Activated T-helper 1 cell treated with anti-CD3 and anti-CD28 coated beads, Interleukin-2, amount 50 U/mL, for 16 hours (primary cell): ENCODE data around the gene FUT3.
"Not testable (repeated sequence)": the region's sequence is repeated elsewhere in the genome, so short reads cannot be mapped to it uniquely, and the experiment has no call there.

ENCODE experiments used
- DNase-seq, 2 donors: peaks; one replicate each; pipeline ENCODE4 v3.0.0-alpha.2; 2020; ENCODE audit warnings: low read depth in 1 of 2, low spot score in 1 of 2

The FUT3 gene

GRCh38 chr19:5882421-5882968, 31.2 kb upstream of the FUT3 start:
- no peak for DNase-seq

- DNase-seq: no peak
These were observed 30.5 kb upstream of the FUT3 start for GRCh38 chr19:5881543-5882299.

- DNase-seq: no peak
These were observed 29.4 kb upstream of the FUT3 start for GRCh38 chr19:5880604-5881078.

GRCh38 chr19:5880196-5880595, 28.9 kb upstream of the FUT3 start:
- DNase-seq: no peak

GRCh38 chr19:5877882-5878281, 26.6 kb upstream of the FUT3 start:
- DNase-seq: no peak

GRCh38 chr19:5877427-5877826, 26.2 kb upstream of the FUT3 start:
- DNase-seq: no peak

- not testable (repeated sequence) for DNase-seq
These were observed 23.2 kb upstream of the FUT3 start for GRCh38 chr19:5874496-5874895.

- DNase-seq: no peak
These were observed 22.5 kb upstream of the FUT3 start for GRCh38 chr19:5873617-5874199.

GRCh38 chr19:5870986-5871394, 19.7 kb upstream of the FUT3 start:
- no peak for DNase-seq

GRCh38 chr19:5867201-5868136, 16.2 kb upstream of the FUT3 start:
- no peak for DNase-seq

GRCh38 chr19:5865772-5866171, 14.5 kb upstream of the FUT3 start:
- no peak for DNase-seq

- DNase-seq: no peak
These were observed 13.7 kb upstream of the FUT3 start for GRCh38 chr19:5864725-5865486.

- no peak for DNase-seq
These were observed 12.9 kb upstream of the FUT3 start for GRCh38 chr19:5864013-5864720.

GRCh38 chr19:5863030-5863665, 11.9 kb upstream of the FUT3 start:
- DNase-seq: no peak

GRCh38 chr19:5857203-5858081, 6.2 kb upstream of the FUT3 start:
- DNase-seq: no peak

- DNase-seq: not testable (repeated sequence)
These were observed 3.9 kb upstream of the FUT3 start for GRCh38 chr19:5855151-5855550.

GRCh38 chr19:5854121-5854520, 2.9 kb upstream of the FUT3 start:
- DNase-seq: not testable (repeated sequence)

GRCh38 chr19:5850743-5851293, 431 bp downstream of the FUT3 start:
- DNase-seq: no peak
